H1 (cell line): ENCODE data around the gene SSB. TPM values are rescaled to one million over a fixed set of nuclear protein-coding genes. Genes with fewer than 3 reads are reported as not detected.

ENCODE experiments used
- CTCF ChIA-PET: fragments of 300-600 bp; sonication (Branson Sonifier 250); formaldehyde crosslinking; loops from one replicate; lab custom pipeline; 2021; ENCODE audit not compliant: partially characterized antibody; lab: Charles Lee
- POLR2A ChIA-PET: fragments of 300-600 bp; sonication (Branson Sonifier 250); formaldehyde crosslinking; loops from one replicate; lab custom pipeline; 2021; ENCODE audit warnings: inconsistent platforms; ENCODE audit not compliant: partially characterized antibody; lab: Charles Lee
- DNase-seq, 2 experiments: peaks; one replicate each; pipeline versions ENCODE4 v3.0.0 to v3.0.0-alpha.2; 2010 to 2022; ENCODE audit warnings: low spot score in 2 of 2, low read depth in 1 of 2, mixed read lengths in 1 of 2
- FAIRE-seq: peaks from 2 replicates; lab custom pipeline; 2011; peaks lifted over from hg19 to GRCh38; lab: Jason Lieb, UNC
- H2AFZ ChIP-seq: 2 replicates; pipeline ENCODE4 v1.8.1; 2012; ENCODE audit warnings: low read length, inconsistent platforms
- H2AK5ac ChIP-seq: 2 replicates; pipeline ENCODE4 v1.6.1; 2013; ENCODE audit warnings: low read depth, low read length
- H2BK120ac ChIP-seq: replicated peaks from 2 replicates; pipeline ENCODE3; 2013; ENCODE audit warnings: low read depth, low read length, inconsistent platforms
- H2BK12ac ChIP-seq: 2 replicates; pipeline ENCODE4 v1.6.1; 2013; ENCODE audit warnings: low read depth, low read length
- H2BK15ac ChIP-seq: 2 replicates; pipeline ENCODE4 v1.6.1; 2013; ENCODE audit warnings: low read length
- H2BK20ac ChIP-seq: 2 replicates; pipeline ENCODE4 v1.6.1; 2013; ENCODE audit warnings: low read length
- H2BK5ac ChIP-seq: 2 replicates; pipeline ENCODE4 v1.6.1; 2013; ENCODE audit warnings: low read depth, low read length
- H3K14ac ChIP-seq: 2 replicates; pipeline ENCODE4 v1.6.1; 2013; ENCODE audit warnings: inconsistent platforms; ENCODE audit not compliant: insufficient read length
- H3K18ac ChIP-seq: 2 replicates; pipeline ENCODE4 v1.6.1; 2013; ENCODE audit warnings: low read length; ENCODE audit errors: extremely low read depth
- H3K23ac ChIP-seq: 2 replicates; pipeline ENCODE4 v1.6.1; 2013; ENCODE audit warnings: inconsistent platforms; ENCODE audit not compliant: insufficient read length
- H3K23me2 ChIP-seq: 2 replicates; pipeline ENCODE4 v1.6.1; 2013; ENCODE audit warnings: low read depth, low read length
- H3K27ac ChIP-seq: 2 replicates; pipeline ENCODE4 v1.6.1; 2011; ENCODE audit warnings: low read depth, low read length, inconsistent platforms
- H3K27me3 ChIP-seq, 4 experiments: replicated peaks in 1 of 4; 1 replicate in 1 of 4; 2 replicates in 3 of 4; pipeline versions ENCODE4 v1.6.1 to v1.8.1; 2011 to 2013; ENCODE audit warnings: low read length in 3 of 4, mild to moderate bottlenecking in 3 of 4, inconsistent platforms in 2 of 4, mixed read lengths in 2 of 4, moderate library complexity in 1 of 4; ENCODE audit not compliant: control insufficient read depth in 3 of 4, insufficient read depth in 3 of 4; ENCODE audit errors: extremely low read depth in 1 of 4
- H3K36me3 ChIP-seq, 4 experiments: 2 replicates each; pipeline versions ENCODE4 v1.6.1 to v1.8.1; 2011 to 2013; ENCODE audit warnings: mild to moderate bottlenecking in 4 of 4, low read length in 3 of 4, moderate library complexity in 2 of 4, control low read depth in 1 of 4, inconsistent platforms in 1 of 4; ENCODE audit not compliant: insufficient read depth in 4 of 4, control insufficient read depth in 2 of 4
- H3K4ac ChIP-seq: replicated peaks from 2 replicates; pipeline ENCODE3; 2013; ENCODE audit warnings: low read length, low read depth, mixed read lengths, inconsistent platforms; ENCODE audit not compliant: insufficient read length
- H3K4me1 ChIP-seq, 4 experiments: replicated peaks in 1 of 4; 1 replicate in 1 of 4; 2 replicates in 3 of 4; pipeline versions ENCODE4 v1.6.1 to v1.8.1; 2011 to 2013; ENCODE audit warnings: low read length in 3 of 4, inconsistent platforms in 2 of 4, mixed read lengths in 1 of 4; ENCODE audit not compliant: insufficient read depth in 4 of 4, control insufficient read depth in 3 of 4
- H3K4me2 ChIP-seq, 2 experiments: 2 replicates each; pipeline versions ENCODE4 v1.6.1 to v1.8.1; 2011 to 2013; ENCODE audit warnings: low read depth in 2 of 2, low read length in 2 of 2, control low read depth in 1 of 2, inconsistent platforms in 1 of 2, mild to moderate bottlenecking in 1 of 2; ENCODE audit not compliant: insufficient read depth in 1 of 2
- H3K4me3 ChIP-seq, 4 experiments: fragments of 200-600, 300-600 bp in 1 of 4; sonication (generic), shearing (Covaris generic), sonication (Bioruptor Twin) in 1 of 4; 2 replicates each; pipeline versions ENCODE4 v1.5.1 to v1.8.1; 2011 to 2016; ENCODE audit warnings: low read length in 4 of 4, low read depth in 3 of 4, control low read depth in 2 of 4, inconsistent platforms in 2 of 4, mild to moderate bottlenecking in 2 of 4, mixed read lengths in 1 of 4, moderate library complexity in 1 of 4; ENCODE audit not compliant: insufficient read depth in 2 of 4; ENCODE audit errors: extremely low read depth in 1 of 4
- H3K56ac ChIP-seq: replicated peaks from 2 replicates; pipeline ENCODE3; 2013; ENCODE audit warnings: low read depth, mild to moderate bottlenecking, mixed read lengths, low read length, inconsistent platforms; ENCODE audit not compliant: insufficient read length
- H3K79me1 ChIP-seq: 2 replicates; pipeline ENCODE4 v1.6.1; 2013; ENCODE audit warnings: low read depth, low read length, control low read depth
- H3K79me2 ChIP-seq, 2 experiments: 2 replicates each; pipeline versions ENCODE4 v1.6.1 to v1.8.1; 2012 to 2013; ENCODE audit warnings: low read length in 2 of 2, mild to moderate bottlenecking in 2 of 2, inconsistent platforms in 1 of 2; ENCODE audit not compliant: insufficient read depth in 2 of 2, control insufficient read depth in 1 of 2
- H3K9ac ChIP-seq, 4 experiments: replicated peaks in 1 of 4; 1 replicate in 1 of 4; 2 replicates in 3 of 4; pipeline versions ENCODE4 v1.6.1 to v1.8.1; 2011 to 2013; ENCODE audit warnings: low read depth in 3 of 4, low read length in 3 of 4, control low read depth in 2 of 4, mild to moderate bottlenecking in 2 of 4, moderate library complexity in 2 of 4, inconsistent platforms in 1 of 4; ENCODE audit errors: extremely low read depth in 1 of 4
- H3K9me3 ChIP-seq, 2 experiments: 2 replicates each; pipeline versions ENCODE4 v1.6.1 to v1.8.1; 2012 to 2013; ENCODE audit warnings: mild to moderate bottlenecking in 2 of 2, moderate library complexity in 2 of 2, control low read depth in 1 of 2, inconsistent platforms in 1 of 2, low read depth in 1 of 2, low read length in 1 of 2, mixed read lengths in 1 of 2; ENCODE audit not compliant: insufficient read depth in 2 of 2
- H4K20me1 ChIP-seq, 2 experiments: replicated peaks in 1 of 2; 2 replicates each; pipeline versions ENCODE3 to v1.8.1; 2011 to 2013; ENCODE audit warnings: inconsistent platforms in 2 of 2, low read length in 2 of 2, mild to moderate bottlenecking in 1 of 2; ENCODE audit not compliant: insufficient read depth in 2 of 2, control insufficient read depth in 1 of 2
- H4K5ac ChIP-seq: 2 replicates; pipeline ENCODE4 v1.6.1; 2013; ENCODE audit warnings: low read length, low read depth, mixed read lengths, inconsistent platforms; ENCODE audit not compliant: insufficient read length
- H4K8ac ChIP-seq: 2 replicates; pipeline ENCODE4 v1.8.0; 2013; ENCODE audit warnings: mild to moderate bottlenecking, moderate library complexity, low read length, inconsistent platforms; ENCODE audit not compliant: insufficient read depth; ENCODE audit errors: extremely low read depth
- H4K91ac ChIP-seq: replicated peaks from 2 replicates; pipeline ENCODE3; 2013; ENCODE audit warnings: low read length, mixed read lengths, inconsistent platforms; ENCODE audit not compliant: insufficient read length
- CBX8 ChIP-seq: fragments of 300-800, 300-1000 bp; sonication (generic); IDR thresholded peaks from 2 replicates; pipeline ENCODE4 v1.7.1; 2016; ENCODE audit warnings: low read depth, low read length, borderline replicate concordance
- CHD1 ChIP-seq: IDR thresholded peaks from 2 replicates; pipeline ENCODE4 v1.6.1; 2012; ENCODE audit warnings: low read depth, low read length, improper control_type of control experiment
- CTCF ChIP-seq, 3 experiments: IDR thresholded peaks; 1 replicate in 2 of 3; 2 replicates in 1 of 3; pipeline versions ENCODE4 v1.5.1 to v1.6.1; 2011; ENCODE audit warnings: low read length in 3 of 3, mild to moderate bottlenecking in 3 of 3, inconsistent platforms in 2 of 3, low read depth in 1 of 3, moderate library complexity in 1 of 3; ENCODE audit not compliant: insufficient read depth in 1 of 3; ENCODE audit errors: control extremely low read depth in 1 of 3
- EP300 ChIP-seq, 2 experiments: IDR thresholded peaks; 1 replicate in 1 of 2; 2 replicates in 1 of 2; pipeline ENCODE4 v1.6.1; 2011 to 2012; ENCODE audit warnings: low read depth in 2 of 2, low read length in 2 of 2, mild to moderate bottlenecking in 2 of 2, borderline replicate concordance in 1 of 2, inconsistent platforms in 1 of 2, moderate library complexity in 1 of 2
- GABPA ChIP-seq: IDR thresholded peaks from 2 replicates; pipeline ENCODE4 v1.6.1; 2011; ENCODE audit warnings: mild to moderate bottlenecking, low read length, moderate library complexity, borderline replicate concordance; ENCODE audit not compliant: insufficient read depth
- KDM5A ChIP-seq: fragments of 200-600 bp; IDR thresholded peaks from 2 replicates; pipeline ENCODE4 v1.7.1; 2012; ENCODE audit warnings: mild to moderate bottlenecking, low read length, inconsistent platforms, mixed read lengths
- RBBP5 ChIP-seq: IDR thresholded peaks from 2 replicates; pipeline ENCODE4 v1.7.1; 2012; ENCODE audit warnings: low read depth, mild to moderate bottlenecking, inconsistent platforms, low read length, moderate library complexity, borderline replicate concordance
- RXRA ChIP-seq: IDR thresholded peaks from 2 replicates; pipeline ENCODE4 v1.6.1; 2011; ENCODE audit warnings: low read depth, mild to moderate bottlenecking, low read length, moderate library complexity; ENCODE audit not compliant: insufficient read depth
- TBP ChIP-seq: IDR thresholded peaks from 2 replicates; pipeline ENCODE4 v1.6.1; 2011; ENCODE audit warnings: low read depth, low read length, improper control_type of control experiment
- TEAD4 ChIP-seq: IDR thresholded peaks from 2 replicates; pipeline ENCODE4 v1.6.1; 2012; ENCODE audit warnings: low read depth, low read length, inconsistent platforms, mixed read lengths
- YY1 ChIP-seq: IDR thresholded peaks from 2 replicates; pipeline ENCODE4 v1.6.1; 2011; ENCODE audit warnings: low read depth, mild to moderate bottlenecking, low read length
- WGBS, 2 experiments: shearing (Covaris generic) in 1 of 2; methylation state at CpG; one replicate each; pipeline versions ENCODE4 v1.1.6 to v1.1.7; 2013 to 2015; ENCODE audit warnings: low lambda C conversion rate in 2 of 2, mixed read lengths in 2 of 2, inconsistent platforms in 1 of 2, low coverage in 1 of 2, missing lambda C conversion rate in 1 of 2; ENCODE audit not compliant: insufficient replicate concordance in 2 of 2, insufficient coverage in 1 of 2, insufficient read length in 1 of 2; ENCODE audit errors: extremely low coverage in 1 of 2, missing lambda C conversion rate in 1 of 2; 5-methylcytosine and 5-hydroxymethylcytosine counted together
- polyA plus RNA-seq, 7 experiments: library from polyadenylated mRNA; depleted of rRNA in 3 of 7; stranded (reverse) in 5 of 7; unstranded in 2 of 7; fragments of >200 nt in 5 of 7; fragments of 200-250 nt in 2 of 7; gene quantifications; 1 replicate in 5 of 7; 2 replicates in 1 of 7; 4 replicates in 1 of 7; pipeline versions ENCODE4 v1.2.1 to v1.2.3, GENCODE V29; 2011 to 2013; ENCODE audit warnings: missing spikeins in 2 of 7, mixed read lengths in 2 of 7
- total RNA-seq: library from RNA; stranded (reverse); fragmentation: NEBNext Ultra II Directional; extraction: Animal tissue kit (Norgen Biotek cat#: 25700); gene quantifications from 2 replicates; pipeline ENCODE4 v1.2.1, GENCODE V29; 2021

The SSB gene
- total and polyA plus RNA-seq, 2 of the 8 experiments (the other 6 are each of a cell fraction or from before 2014, with no cell fraction given) = 60.8 to 270 TPM

DNA sequence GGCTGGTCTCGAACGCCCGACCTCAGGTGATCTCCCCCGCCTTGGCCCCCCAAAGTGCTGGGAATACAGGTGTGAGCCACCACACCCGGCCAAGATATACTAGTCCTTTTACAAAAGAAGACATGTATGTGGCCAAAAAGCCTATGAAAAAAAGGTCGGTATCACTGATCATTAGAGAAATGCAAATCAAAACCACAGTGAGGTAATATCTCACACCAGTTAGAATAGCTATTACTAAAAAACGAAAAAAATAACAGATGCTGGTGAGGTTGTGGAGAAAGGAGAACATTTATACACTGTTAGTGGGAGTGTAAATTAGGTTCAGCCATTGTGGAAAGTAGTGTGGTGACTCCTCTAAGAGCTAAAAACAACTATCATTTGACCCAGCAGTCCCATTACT, 38.7 kb upstream of the SSB start:
- no peak overlapping the region for H2BK120ac ChIP-seq
- H3K79me1 ChIP-seq = no peaks in the 10 kb centered on the region
- H3K4me1 ChIP-seq = no peaks in the 10 kb centered on the region
- H2BK20ac ChIP-seq = no peak overlapping the region
- DNase-seq = no peak
- WGBS, 2 experiments = 66% methylated on average over 7 of the region's 7 CpGs; no CpG with 5 or more reads in 1 of the 2 experiments
- H3K36me3 ChIP-seq = peaks cover 0 to 4% (median 0%) of the 10 kb centered on the region in 4 experiments; a peak in 1 of 8 replicates
- H3K23me2 ChIP-seq = no peaks in the 10 kb centered on the region
- no peaks in the 10 kb centered on the region for H3K79me2 ChIP-seq
- H4K8ac ChIP-seq = no peak overlapping the region
- H3K23ac ChIP-seq = no peak overlapping the region
- H3K27me3 ChIP-seq = no peaks in the 10 kb centered on the region
- no peak overlapping the region for H2AK5ac ChIP-seq
- H3K4me2 ChIP-seq = no peak overlapping the region
- no peaks in the 10 kb centered on the region for H4K20me1 ChIP-seq
- H3K56ac ChIP-seq = no peak overlapping the region
- ChIA-PET POLR2A (interaction anchor here (1.4 kb wide), 1 partner anchor 26 kb away, joined by 3 read pairs; the partner anchor contains the start of gene KLHL23), CTCF (no interaction called here)
- H2AFZ ChIP-seq = no peak overlapping the region
- H3K4ac ChIP-seq = no peak overlapping the region
- FAIRE-seq = no peak
- no peak overlapping the region for H2BK12ac ChIP-seq
- H3K14ac ChIP-seq = no peak overlapping the region
- H2BK5ac ChIP-seq = no peak overlapping the region
- no peak overlapping the region for H3K27ac ChIP-seq
- H3K18ac ChIP-seq = no peak overlapping the region
- peaks cover 0 to 6% of the 10 kb centered on the region in 2 experiments; a peak in 2 of 4 replicates for H3K9me3 ChIP-seq
- H4K91ac ChIP-seq = no peak overlapping the region
- no peak overlapping the region for H2BK15ac ChIP-seq
- H4K5ac ChIP-seq = no peak overlapping the region
- no peak overlapping the region for H3K4me3 ChIP-seq
- H3K9ac ChIP-seq = no peak overlapping the region
- no peak for TF ChIP-seq CTCF (IDR thresholded peaks at IDR 0.05; ENCODE audit: control extremely low read depth in 1 of 3, insufficient read depth in 1 of 3, low read depth in 1 of 3, low read length in 3 of 3)
- no peak for TF ChIP-seq CHD1
- TF ChIP-seq RBBP5 = no peak
- TF ChIP-seq YY1 = no peak
- TF ChIP-seq RXRA = no peak
- TF ChIP-seq GABPA = no peak
- TF ChIP-seq KDM5A = no peak
- no peak for TF ChIP-seq EP300 (IDR thresholded peaks at IDR 0.05; ENCODE audit: borderline replicate concordance in 1 of 2, low read depth in 2 of 2, low read length in 2 of 2)
- no peak for TF ChIP-seq TBP
- no peak for TF ChIP-seq CBX8
- no peak for TF ChIP-seq TEAD4
